ENCODE results near the gene CHD1L.
"Not testable (repeated sequence)": the region's sequence is repeated elsewhere in the genome, so short reads cannot be mapped to it uniquely, and the experiment has no call there.

CHD1L gene

DNA sequence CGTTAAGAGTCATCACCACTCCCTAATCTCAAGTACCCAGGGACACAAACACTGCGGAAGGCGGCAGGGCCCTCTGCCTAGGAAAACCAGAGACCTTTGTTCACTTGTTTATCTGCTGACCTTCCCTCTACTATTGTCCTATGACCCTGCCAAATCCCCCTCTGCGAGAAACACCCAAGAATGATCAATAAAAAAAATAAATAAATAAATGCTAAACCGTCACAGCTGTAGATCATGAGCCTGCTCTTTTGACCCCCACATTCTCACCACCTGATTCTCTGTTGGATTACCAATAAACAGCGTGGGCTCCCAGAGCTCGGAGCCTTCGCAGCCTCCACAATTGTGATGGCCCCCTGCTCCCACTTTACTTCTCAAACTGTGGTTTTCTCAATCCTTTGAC is 8.6 kb upstream of the CHD1L start:
- DNase-seq (ENCODE audit: low read depth), result not testable (repeated sequence)

DNA sequence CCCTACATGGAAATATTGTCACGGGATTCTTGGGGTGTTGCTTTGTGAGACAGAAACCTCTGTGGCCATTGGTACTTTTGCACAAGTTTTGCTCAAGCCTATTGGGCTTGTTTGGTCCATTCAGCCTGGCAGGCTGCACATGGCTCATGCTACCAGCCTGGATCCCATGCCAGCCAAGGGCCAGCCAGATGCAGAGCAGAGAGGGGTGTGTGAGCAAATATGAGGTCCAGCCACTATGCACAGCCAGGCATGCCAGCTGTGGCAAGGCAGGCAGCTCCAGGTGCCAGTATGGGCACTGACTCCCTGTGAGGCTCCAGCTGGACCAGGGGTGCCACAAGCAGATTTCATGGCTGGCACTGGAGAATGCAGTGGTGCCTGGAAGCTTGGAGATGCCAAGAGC is 6.7 kb upstream of the CHD1L start:
- DNase-seq (ENCODE audit: low read depth), result no peak

DNA sequence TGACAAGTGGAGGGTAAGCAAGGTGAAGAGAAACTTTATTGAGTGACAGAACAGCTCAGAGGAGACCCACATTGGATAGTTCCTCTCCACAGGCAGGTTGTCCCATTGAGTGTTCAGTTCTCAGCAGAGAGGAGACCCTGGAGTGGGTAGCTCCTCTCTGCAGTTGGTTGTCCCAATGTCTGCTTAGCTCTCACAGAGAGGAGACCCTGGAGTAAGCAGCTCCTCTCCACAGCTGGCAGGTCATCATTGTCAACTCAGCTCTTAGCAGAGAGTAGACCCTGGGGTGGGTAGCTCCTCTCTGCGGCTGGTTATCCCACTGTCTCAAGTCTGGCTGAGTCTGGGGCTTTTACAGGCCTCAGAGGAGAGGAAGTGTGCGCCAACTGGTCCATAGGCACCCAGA is 6.0 kb upstream of the CHD1L start:
- no peak for DNase-seq (ENCODE audit: low read depth)

- no peak for DNase-seq (ENCODE audit: low read depth)
These were observed 5.3 kb upstream of the CHD1L start for GRCh38 chr1:147236959-147237791.

DNA sequence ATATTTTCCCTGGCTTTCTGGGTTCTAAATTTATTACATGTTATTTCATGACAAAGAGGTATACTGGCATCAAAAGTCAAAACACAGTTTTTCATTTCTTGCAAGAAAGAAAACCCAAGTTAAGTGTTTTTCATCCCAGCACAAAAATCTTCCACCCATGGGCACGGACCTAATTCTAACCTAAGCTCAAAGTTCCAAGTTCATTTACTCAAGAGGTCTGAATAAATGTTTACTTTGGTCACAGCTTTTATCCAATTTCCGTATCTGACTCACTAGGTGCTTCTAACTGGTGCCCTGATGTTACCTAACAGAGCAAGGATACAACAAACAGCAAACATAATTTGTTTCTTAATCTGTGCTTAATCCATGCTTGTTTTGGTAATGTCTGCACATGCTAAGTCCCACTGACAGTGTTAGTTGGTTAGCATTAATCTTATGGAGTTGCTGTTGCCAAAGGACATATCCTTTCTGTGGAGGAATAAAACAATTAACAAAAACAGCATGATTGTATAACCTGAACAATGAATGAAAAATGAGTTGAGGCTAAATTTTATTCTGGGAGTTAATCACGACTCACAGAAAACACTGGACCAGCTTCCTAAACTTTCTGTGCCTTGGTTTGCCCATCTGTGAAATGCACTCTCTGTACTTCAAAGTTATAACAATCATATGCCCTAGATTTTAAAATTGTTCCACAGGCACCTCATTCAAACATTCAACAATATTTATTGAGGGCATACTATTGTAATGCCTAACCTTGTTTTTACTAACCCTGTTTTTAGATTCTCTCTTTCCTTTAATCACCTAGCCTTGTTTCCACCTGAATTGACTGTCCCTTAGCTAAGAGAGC is 4.2 kb upstream of the CHD1L start:
- no peak for DNase-seq (ENCODE audit: low read depth)

DNA sequence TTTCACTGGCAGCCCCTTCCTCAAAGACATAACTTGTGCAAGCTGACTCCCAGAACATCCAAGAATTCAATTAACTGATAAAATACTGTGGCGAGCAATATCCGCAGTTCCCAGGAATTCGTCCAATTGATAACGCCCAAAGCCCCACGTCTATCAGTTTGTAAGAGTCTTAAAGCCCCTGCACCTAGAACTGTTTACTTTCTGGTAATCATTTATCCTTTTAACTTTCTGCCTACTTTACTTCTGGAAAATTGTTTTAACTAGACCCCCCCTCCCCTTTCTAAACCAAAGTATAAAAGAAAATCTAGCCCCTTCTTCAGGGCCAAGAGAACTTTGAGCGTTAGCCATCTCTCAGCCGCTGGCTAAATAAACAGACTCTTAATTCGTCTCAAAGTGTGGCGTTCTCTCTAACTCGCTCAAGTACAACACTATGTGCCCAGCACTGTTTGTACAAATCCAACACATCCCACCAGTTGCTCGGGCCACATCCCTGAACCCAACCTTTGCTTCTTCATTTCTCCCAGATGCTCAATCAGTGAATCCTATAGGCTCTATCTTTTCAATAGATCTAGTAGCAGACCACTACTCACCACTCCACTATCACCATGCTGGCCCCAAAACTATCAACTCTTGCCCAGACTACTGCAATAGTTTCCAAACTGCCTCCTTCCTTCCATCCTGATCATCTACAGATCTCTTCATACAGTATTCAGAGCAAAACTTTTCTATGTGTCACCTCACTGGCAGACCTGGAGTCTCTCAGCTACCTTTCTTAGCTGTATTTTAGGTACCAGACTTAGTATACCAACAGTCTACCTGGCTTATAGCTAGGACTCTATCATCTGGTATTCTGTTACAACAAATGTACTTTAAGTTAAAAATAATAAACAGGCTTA is 3.3 kb upstream of the CHD1L start:
- DNase-seq (ENCODE audit: low read depth), result no peak

DNA sequence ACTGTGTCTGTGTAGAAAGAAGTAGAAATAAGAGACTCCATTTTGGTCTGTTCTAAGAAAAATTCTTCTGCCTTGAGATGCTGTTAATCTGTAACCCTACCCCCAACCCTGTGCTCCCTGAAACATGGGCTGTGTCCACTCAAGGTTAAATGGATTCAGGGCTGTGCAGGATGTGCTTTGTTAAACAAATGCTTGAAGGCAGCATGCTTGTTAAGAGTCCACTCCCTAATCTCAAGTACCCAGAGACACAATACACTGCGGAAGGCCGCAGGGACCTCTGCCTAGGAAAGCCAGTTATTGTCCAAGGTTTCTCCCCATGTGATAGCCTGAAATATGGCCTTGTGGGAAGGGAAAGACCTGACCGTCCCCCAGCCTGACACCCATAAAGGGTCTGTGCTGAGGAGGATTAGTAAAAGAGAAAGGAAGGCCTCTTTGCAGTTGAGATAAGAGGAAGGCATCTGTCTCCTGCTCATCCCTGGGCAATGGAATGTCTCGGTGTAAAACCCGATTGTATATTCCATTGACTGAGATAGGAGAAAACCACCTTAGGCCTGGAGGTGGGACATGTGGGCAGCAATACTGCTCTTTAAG is 2.3 kb upstream of the CHD1L start:
- DNase-seq (ENCODE audit: low read depth), result not testable (repeated sequence)

DNA sequence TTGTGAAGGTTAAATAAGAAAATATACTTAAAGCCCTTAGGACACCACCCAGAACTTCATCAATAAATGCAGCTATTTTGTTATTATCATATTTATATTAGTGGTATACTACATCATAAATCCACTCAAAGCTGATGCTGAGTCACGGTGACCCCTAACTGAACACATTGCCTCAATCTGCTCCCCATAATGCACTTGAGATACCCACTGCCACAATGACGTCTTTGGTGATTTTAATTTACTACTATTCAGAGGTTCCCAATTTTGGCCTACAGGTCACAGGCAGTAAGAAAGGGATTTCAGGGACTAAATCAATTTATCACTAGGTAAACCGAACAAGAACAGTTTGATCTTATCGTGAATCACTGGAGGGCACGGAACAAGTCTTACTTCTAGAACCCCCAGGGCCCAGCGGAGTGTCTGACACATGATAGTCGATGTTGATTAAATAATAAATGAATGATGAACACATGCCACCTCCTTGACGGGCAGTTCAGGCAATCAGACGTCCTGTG is 493 bp upstream of the CHD1L start:
- DNase-seq (ENCODE audit: low read depth), result no peak

DNA sequence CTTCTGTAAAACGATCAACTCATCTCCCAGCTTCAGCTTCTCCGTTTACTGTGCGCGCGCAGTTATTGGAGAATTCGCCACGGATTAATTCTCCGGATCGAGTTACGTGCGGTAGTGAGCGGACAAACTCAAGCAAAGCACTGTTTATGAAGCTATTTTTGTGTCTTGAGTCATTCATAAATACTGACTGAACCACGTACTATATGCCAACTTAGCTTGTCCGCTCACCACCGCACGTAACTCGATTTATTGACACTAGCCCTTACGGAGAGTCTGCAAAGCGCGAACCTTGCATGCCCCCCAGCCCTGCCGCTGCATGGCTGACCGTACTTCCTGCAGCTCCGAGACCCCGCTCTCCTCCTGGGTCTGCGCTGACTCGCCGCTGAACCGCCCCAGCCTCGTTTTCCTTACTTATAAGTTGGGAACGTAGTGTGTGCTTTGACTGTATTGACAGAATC is 773 bp downstream of the CHD1L start:
- DNase-seq (ENCODE audit: low read depth), result no peak

- no peak for DNase-seq (ENCODE audit: low read depth)
These were observed 1.4 kb downstream of the CHD1L start for GRCh38 chr1:147243841-147244240.

DNA sequence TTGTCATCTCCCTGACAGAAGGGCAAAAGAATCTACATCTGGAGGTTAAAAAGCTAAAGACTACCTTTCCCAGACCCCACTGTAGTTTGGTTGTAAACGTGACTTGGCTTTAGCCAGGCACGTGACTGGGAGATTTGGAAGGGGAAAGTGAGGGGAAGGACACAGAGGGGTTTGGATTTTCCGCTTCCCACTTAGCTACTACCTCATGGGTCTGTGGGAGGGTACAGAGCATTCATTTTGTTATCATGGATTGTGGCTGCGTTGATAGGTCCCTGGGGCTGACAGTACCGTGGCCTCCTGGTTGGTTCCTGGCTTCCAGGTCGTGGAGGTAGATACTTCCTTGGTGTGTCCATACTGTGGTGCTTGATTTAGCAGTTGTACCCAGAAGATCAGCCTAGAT is 2.6 kb downstream of the CHD1L start:
- DNase-seq (ENCODE audit: low read depth), result no peak

DNA sequence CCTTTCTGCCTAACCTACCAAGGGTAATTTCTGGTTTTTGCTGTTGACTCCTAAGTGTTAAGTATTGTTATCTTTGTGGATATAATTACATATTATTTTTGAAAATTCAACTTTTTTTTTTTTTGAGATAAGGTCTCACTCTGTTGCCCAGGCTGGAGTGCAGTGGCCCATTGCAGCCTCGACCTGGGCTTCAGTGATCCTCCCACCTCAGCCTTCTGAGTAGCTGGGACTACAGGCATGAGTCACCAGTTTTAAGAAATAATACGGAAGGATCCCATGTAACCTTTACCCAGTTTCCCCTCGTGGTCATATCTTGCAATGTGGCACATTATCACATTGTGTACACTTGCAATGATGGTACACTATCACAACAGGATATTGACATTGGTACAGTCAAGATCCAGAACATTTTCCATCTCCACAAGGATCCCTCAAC is 3.1 kb downstream of the CHD1L start:
- DNase-seq (ENCODE audit: low read depth), result no peak

GRCh38 chr1:147246044-147246690 is 3.7 kb downstream of the CHD1L start:
- DNase-seq (ENCODE audit: low read depth), result no peak

DNA sequence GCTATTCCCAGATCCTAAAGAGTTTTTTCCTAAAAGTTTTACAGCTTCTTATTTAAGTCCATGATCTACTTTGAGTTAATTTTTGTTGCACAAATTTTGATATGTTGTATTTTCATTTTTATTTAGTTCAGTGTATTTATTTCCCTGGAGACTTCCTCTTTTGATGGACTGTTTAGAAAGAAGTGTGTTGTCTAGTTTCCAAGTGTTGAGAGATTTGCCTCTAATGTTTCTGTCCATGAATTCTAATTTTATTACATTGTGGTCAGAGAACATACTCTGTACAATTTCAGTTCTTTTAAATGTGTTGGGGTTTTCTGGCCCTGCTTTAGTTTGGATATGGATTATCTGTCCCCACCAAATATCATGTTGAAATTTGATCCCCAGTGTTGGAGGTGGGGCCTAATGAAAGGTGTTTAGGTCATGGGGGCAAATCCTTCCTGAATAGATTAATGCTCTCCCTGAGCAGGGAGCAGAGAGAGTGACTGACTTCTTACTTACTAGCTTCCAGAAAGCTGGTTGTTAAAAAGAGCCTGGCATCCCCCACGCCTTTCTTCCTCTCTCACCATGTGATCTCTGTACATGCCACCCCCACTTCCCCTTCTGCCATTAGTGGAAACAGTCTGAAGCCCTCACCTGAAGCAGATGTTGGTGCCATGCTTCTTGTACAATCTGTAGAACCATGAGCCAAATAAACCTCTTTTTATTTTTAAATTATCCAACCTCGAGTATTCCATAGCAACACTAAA is 4.6 kb downstream of the CHD1L start:
- no peak for DNase-seq (ENCODE audit: low read depth)

- no peak for DNase-seq (ENCODE audit: low read depth)
These were observed 5.3 kb downstream of the CHD1L start for GRCh38 chr1:147247656-147248238.

DNA sequence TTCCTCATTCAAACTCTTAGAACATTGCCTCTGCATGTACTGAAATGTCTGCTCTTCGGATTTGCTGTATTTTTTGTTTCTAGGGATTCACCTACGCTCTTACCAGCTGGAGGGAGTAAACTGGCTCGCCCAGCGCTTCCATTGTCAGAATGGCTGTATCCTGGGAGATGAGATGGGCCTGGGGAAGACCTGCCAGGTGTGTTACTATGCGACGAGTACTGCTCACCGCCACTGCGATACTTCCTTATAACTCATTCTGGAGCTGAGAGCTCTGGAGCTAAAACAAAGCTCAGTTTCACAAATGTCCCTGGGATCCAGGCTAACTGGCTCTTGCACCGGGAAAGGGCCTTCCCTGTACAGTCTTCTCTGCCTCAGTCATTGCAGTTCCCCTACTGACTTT is 10.1 kb downstream of the CHD1L start:
- DNase-seq (ENCODE audit: low read depth), result no peak

GRCh38 chr1:147260956-147261355 is 18.5 kb downstream of the CHD1L start:
- no peak for DNase-seq (ENCODE audit: low read depth)

DNA sequence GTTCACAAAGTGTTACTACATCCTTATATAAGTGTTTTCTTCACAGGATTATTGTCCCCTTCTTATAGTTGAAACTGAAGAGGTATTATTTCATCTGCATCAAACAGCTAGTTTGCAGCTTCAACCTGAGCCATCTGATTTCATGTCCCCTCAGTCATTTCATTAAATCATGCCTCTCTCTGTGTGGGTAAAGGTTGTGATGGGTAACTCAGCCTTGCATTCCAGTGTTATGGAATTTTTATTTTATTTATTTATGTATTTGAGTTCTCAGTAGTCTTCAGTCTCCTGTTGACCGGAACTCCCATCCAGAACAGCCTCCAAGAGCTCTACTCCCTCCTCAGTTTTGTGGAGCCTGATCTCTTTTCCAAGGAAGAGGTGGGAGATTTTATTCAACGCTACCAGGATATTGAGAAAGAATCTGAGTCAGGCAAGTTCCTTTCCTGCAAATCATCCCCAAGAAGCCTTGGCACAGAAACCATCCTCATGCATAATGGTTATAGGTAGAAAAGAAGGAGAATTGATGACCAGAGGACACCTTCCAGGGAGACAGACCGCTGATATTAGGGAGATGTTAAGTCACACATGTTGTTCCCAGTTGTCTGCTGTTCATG is 21.8 kb downstream of the CHD1L start:
- DNase-seq (ENCODE audit: low read depth), result no peak

GRCh38 chr1:147266381-147266780 is 23.9 kb downstream of the CHD1L start:
- no peak for DNase-seq (ENCODE audit: low read depth)

Measured in HS-27A (cell line).